GM18520 (cell line): ENCODE results near the gene GTF3C1.

Source experiments
- ATAC-seq: cut with Tn5 transposase; IDR thresholded peaks from one replicate; pipeline ENCODE4 v1.9.1; 2021; ENCODE audit not compliant: unreplicated experiment

The GTF3C1 gene

GRCh38 chr16:27520982-27521673 is 28.6 kb downstream of the GTF3C1 start:
- no peak for ATAC-seq

DNA sequence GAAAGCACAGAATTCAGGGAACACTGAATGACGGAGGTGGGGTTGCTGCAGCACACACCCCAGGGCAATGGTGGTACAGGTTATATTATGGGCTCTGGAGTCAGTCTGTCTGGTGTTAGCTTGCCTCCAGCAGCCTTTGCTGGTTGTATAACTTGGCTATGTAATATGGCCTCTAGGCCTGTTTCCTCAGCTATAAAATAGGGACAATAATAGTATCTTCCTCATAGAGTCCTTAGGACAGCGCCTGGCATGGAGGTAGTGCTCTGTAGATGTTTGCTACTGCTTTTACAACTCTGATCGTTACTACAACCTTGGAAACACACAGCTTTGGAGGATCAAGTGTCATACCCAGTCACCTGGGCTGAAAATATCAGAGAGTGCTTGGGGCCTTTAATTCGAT is 31.5 kb downstream of the GTF3C1 start:
- no peak for ATAC-seq

DNA sequence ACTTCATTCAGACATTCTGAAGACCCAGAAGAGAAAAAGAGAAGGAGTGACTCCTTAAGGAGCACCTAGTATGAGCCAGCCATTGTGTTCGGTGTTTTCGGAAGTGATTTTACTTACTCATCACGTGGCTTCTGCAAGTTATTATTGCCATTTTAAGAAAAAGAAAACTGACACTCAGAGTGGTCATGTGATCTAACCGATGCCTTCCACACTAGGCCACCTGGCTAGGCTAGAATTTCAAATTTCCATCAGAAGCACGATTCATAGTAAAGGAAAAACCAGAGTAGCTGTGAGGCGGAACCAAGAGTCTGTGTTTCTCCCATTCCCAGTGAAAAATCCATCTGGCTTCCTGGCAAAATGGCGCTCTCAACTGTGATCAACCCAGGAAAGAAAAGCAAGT is 32.0 kb downstream of the GTF3C1 start:
- ATAC-seq, result no peak

DNA sequence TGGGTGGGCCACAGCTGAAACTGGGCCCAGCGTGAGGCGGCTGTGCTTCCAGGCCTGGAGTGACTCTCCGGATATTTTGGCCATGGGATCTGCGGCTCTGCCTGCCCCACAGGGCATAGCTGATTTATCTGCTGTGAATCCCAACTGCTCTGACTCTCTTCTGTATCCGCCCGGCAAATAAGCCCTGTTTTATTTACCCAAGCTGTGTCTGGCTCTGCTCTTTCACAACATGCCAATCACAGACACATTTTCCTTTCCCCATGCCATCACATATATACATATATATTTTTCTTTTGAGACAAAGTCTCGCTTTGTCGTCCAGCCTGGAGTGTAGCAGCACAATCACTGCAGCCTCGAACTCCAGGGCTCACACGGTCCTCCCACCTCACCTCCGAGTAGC is 33.3 kb downstream of the GTF3C1 start:
- ATAC-seq, result no peak

DNA sequence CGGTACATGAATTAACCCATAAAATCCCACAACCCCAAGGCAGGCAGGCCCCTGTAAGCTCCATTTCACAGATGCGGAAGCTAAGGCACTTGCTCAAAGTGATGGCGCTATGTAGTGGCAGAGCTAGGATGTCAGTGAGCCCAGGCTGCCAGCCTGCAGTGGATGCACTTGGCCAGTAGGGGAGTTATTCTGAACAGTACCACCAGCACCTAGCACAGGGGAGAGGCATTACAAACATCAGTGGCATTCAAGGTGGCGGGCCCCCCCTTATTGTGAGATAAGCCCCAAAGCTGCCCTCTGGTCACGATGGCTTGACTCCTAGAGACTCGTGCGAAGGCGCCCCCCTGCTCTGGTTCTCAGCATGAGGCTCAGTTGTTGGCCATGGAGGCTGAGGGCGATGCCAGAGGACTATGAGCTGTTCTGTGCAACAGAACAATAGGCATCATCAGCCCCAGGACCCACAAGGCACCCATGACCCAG is 33.8 kb downstream of the GTF3C1 start:
- ATAC-seq, result no peak

GRCh38 chr16:27514806-27515205 is 34.9 kb downstream of the GTF3C1 start:
- ATAC-seq, result no peak

DNA sequence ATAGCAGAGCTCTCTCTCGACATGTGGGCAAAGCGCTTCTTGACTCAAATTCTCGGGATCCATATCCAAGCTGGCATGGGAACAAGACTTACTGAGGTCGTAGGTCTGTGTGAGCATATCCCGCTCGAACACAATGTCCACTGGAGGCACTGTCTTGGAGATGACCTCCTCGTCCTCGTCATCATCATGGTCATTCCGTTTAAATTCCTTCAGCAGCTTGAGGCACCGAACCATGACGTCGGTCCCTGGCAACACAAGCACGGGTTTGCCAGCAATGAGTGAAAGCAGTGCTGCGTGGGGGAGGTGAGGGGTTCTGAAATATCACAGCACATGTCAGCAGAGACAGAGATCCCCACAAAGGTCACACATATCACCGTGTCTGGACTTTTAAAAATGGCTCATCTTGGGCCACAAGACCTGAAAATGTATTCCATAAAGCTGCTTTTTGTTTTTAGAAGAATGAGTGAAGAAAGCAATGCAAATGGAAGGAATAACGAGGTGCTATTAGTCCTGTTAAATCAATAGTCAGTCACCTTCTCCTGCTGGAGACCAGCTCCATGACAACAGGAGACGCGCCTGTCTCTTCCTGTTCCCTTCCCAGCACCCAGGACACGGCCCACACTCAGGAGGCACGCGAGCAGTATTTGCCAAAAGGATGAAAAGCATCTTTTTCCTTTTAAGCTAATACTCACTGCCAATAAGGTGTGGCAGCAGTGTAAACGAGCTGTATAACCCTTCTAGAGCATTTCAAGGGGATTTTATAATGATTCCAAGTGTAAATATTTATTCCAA is 37.9 kb downstream of the GTF3C1 start:
- no peak for ATAC-seq

GRCh38 chr16:27508476-27508875 is 41.2 kb downstream of the GTF3C1 start:
- ATAC-seq, result no peak

- ATAC-seq, result no peak
Measured at GRCh38 chr16:27506771-27507170, 42.9 kb downstream of the GTF3C1 start.

DNA sequence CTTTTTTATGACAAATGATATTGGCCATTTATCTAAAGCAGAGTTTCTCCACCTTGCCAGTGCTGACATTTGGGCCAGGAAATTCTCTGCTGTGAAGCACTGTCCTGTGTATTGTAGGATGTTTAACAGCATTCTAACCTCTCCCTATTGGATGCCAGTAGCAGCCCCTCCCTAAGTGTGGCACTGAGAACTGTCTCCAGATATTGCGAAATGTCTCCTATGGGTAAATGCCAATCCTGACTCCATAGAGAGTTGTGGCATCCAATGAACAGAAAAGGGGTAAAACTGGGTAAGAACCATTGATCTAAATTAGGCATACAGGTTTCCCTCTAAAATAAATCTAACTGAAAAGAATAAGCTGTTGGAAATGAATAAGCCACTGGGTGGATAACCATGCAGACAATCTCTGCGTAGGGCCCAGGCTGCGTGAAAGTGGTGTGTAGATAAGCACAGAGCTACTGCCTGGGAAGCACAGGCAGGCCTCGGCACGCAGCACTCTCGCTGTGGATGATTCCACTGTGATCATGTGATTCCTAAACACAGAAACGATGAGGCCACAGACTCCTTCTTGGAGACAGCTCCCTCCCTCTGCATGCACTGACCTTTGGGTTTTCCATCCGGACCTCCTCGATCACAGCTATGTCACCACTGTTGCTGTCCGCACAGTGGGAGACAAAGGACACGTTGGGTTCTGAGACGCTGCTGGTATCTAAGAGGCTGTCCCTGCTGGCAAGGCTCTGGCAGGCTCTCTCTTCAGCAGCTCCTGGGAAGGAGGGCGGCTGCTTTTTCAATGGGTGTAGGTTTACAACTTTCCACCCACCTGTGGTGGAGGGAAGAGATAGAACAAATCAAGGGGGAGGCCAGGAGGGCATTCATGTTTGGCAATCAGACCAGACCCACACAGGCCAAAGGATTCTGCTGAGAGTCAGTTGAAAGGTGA is 44.1 kb downstream of the GTF3C1 start:
- ATAC-seq, result no peak

DNA sequence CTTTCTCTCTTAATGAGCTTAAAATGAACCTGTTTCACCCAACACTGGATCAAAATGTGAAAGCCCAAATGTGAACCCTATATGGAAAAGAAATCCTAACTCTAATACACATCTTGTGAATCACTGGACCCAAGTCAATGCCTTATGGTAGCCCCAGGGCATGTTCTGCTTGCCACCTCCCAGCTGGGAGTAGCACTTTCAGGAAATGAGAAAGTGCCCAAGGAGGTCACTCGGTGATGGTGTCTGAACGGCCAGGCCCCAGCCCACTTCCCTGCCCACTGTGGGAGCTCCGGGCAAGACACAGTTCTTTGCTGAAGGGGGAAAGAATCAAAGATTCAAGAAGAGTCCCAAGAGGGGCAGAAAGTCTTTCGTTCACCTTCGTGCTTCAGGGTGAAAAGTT is 46.1 kb downstream of the GTF3C1 start:
- no peak for ATAC-seq

GRCh38 chr16:27500801-27501200 is 48.9 kb downstream of the GTF3C1 start:
- ATAC-seq, result no peak

- ATAC-seq, result no peak
Measured at GRCh38 chr16:27499659-27500055, 50.1 kb downstream of the GTF3C1 start.

DNA sequence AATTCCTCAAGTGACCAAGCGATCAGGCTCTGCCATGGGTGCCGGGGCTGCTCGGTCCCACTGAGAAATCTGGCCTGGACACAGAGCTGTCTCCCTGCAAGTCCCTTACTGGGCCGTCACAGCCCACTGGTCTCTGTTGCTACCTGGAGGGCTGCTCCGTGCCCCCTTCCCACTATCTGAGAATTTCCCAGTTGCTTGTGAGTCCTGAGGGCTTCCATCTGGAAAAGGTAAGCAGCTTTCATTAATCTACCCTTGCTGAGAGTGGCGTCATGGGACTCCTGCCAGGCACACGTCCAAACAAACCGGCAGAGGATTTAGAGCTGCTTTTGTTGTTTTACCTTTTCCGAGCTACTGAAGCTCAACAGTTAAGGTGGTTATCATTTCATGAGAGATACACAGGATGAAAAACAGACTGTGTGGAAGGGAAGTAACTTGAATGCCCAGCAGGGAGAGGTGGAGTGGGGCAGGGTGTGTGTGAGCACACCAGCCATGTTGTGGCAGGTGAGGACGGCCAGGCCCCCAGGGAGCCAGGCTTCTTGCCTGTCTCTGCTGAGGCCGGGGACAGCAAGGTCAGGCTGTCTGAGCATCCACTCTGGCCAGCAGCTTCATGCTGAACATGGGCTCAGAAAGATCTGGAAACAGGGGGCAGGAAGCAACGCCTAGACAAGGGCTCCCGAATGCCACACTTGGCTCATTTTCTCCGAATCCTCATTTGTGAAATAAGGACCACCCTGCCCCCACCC is 50.6 kb downstream of the GTF3C1 start:
- ATAC-seq, result no peak

GRCh38 chr16:27498031-27498825 is 51.5 kb downstream of the GTF3C1 start:
- ATAC-seq, result no peak

DNA sequence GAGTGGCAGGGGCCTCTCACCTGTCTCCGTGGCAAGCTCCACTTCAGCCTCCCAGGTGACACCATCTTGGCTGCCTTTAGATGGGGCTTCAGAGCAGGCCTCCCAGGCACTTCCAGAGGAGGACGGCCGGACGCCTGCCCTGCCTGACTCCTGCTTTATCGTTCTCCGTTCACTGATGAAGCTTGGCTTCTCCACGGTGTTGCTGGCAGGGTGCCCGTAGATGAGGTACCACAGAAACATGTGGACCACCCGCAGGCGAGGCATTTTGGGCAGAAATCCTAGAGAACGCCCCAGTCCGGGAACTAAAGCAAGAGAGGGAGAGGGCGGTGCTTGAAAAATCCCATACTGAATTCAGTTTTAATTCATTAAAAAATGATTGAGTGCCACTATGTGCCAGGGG is 54.5 kb downstream of the GTF3C1 start:
- ATAC-seq, result no peak

DNA sequence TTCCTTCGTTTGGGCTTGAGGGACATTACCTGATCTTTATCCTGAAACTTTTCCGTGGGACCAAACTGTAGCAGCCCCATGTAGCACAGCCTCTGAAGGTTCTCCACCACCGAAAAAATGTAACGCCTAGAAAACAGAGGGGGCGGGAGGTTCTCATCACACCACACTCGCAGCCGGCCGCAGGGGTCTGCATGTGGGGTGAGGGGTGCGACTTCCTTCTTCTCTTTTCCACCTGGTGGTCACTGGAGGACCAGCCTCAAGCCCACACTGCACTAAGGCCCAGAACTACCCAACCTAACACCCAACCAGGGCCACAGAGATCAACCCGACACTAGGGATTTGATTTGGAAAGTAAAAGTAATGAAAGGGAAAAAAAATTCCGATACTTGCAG is 57.1 kb downstream of the GTF3C1 start:
- ATAC-seq, result no peak

- no peak for ATAC-seq
Measured at GRCh38 chr16:27491894-27492587, 57.7 kb downstream of the GTF3C1 start.

- ATAC-seq, result no peak
Measured at GRCh38 chr16:27489906-27490305, 59.8 kb downstream of the GTF3C1 start.
